ENCODE results near the gene RAD54L. TPM values are rescaled to one million over a fixed set of nuclear protein-coding genes. Genes with fewer than 3 reads are reported as not detected.

The RAD54L gene
- total RNA-seq, 4 donors from 2014 or later: 1.3 to 2.1 (median 1.5) TPM; not detected in 1

GRCh38 chr1:46204406-46204742, 43.2 kb upstream of the RAD54L start:
- Histone ChIP-seq H3K27me3 (no peaks in the 10 kb centered on the region), H3K9me3 (no peaks in the 10 kb centered on the region), H3K27ac (peak overlapping the region; percentile 44 to 99 (median 84)), H3K36me3 (peaks cover 0 to 8% (median 0%) of the 10 kb centered on the region in 3 donors), H3K4me3 (peak overlapping the region; percentile 60 to 100 (median 64)), H3K4me1 (peaks cover 0 to 47% (median 19%) of the 10 kb centered on the region in 4 donors)
- TF ChIP-seq CTCF (IDR thresholded peaks at IDR 0.05) (no peak), POLR2A (IDR thresholded peaks at IDR 0.05) (no peak), EP300 (IDR thresholded peaks at IDR 0.05) (no peak)
- WGBS, 2 donors: 8 to 18% methylated on average over 4 to 5 of the region's 5 CpGs
- DNase-seq (ENCODE audit: low spot score in 2 of 2): no peak

- no peak for DNase-seq (ENCODE audit: low spot score in 2 of 2)
- Histone ChIP-seq H3K27ac (peak overlapping the region; percentile 27 to 99 (median 84)), H3K36me3 (peaks cover 0 to 8% (median 0%) of the 10 kb centered on the region in 3 donors), H3K4me3 (peak overlapping the region in 2 of 4 donors; percentile 60 to 63), H3K9me3 (no peaks in the 10 kb centered on the region), H3K27me3 (no peaks in the 10 kb centered on the region), H3K4me1 (peaks cover 0 to 46% (median 19%) of the 10 kb centered on the region in 4 donors)
- 57 to 64% methylated on average over 3 of the region's 3 CpGs for WGBS, 2 donors
- TF ChIP-seq CTCF (IDR thresholded peaks at IDR 0.05): no peak
- TF ChIP-seq EP300 (IDR thresholded peaks at IDR 0.05): no peak
- TF ChIP-seq POLR2A (IDR thresholded peaks at IDR 0.05): no peak
These were observed 42.4 kb upstream of the RAD54L start for GRCh38 chr1:46205141-46205540.

- H3K4me1 ChIP-seq: peaks cover 0 to 46% (median 19%) of the 10 kb centered on the region in 4 donors
- TF ChIP-seq EP300 (IDR thresholded peaks at IDR 0.05) (peak in 1 of 2 donors; percentile 55), CTCF (IDR thresholded peaks at IDR 0.05) (no peak), POLR2A (IDR thresholded peaks at IDR 0.05) (no peak)
- H3K4me3 ChIP-seq: no peak overlapping the region
- DNase-seq (ENCODE audit: low spot score in 2 of 2): no peak
- no peaks in the 10 kb centered on the region for H3K9me3 ChIP-seq
- H3K27ac ChIP-seq: peak overlapping the region; percentile 27 to 99 (median 70)
- peaks cover 0 to 8% (median 0%) of the 10 kb centered on the region in 3 donors for H3K36me3 ChIP-seq
- WGBS, 2 donors: 14 to 16% methylated on average over 3 of the region's 3 CpGs
- H3K27me3 ChIP-seq: no peaks in the 10 kb centered on the region
These were observed 41.8 kb upstream of the RAD54L start for GRCh38 chr1:46205791-46206190.

- peaks cover 0 to 8% (median 0%) of the 10 kb centered on the region in 3 donors for H3K36me3 ChIP-seq
- H3K4me1 ChIP-seq: peaks cover 0 to 46% (median 19%) of the 10 kb centered on the region in 4 donors
- DNase-seq (ENCODE audit: low spot score in 2 of 2): no peak
- no peaks in the 10 kb centered on the region for H3K27me3 ChIP-seq
- H3K9me3 ChIP-seq: no peaks in the 10 kb centered on the region
- H3K27ac ChIP-seq: peak overlapping the region in 3 of 4 donors; percentile 52 to 99 (median 88)
- 68 to 84% methylated on average over 2 of the region's 2 CpGs for WGBS, 2 donors
- no peak overlapping the region for H3K4me3 ChIP-seq
- TF ChIP-seq CTCF (IDR thresholded peaks at IDR 0.05) (no peak), EP300 (IDR thresholded peaks at IDR 0.05) (no peak), POLR2A (IDR thresholded peaks at IDR 0.05) (no peak)
These were observed 41.2 kb upstream of the RAD54L start for GRCh38 chr1:46206399-46206798.

DNA sequence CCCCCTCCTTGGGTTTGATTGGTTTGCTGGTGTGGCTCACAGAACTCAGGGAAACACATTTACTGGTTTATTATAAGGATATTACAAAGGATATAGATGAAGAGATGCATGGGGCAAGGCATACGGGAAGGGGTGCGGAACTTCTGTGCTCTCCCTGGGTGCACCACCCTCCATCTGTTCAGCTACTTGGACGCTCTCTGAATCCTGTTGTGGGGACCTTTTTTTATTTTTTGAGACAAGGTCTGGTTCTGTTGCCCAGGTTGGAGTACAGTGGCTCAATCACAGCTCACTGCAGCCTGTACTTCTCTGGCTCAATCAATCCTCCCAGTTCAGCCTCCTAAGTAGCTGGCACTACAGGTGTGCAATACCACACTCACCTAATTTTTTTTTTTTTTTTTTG, 37.0 kb upstream of the RAD54L start:
- Histone ChIP-seq H3K4me3 (no peak overlapping the region), H3K27me3 (no peaks in the 10 kb centered on the region), H3K36me3 (peaks cover 0 to 8% (median 0%) of the 10 kb centered on the region in 3 donors), H3K4me1 (peaks cover 0 to 18% (median 6%) of the 10 kb centered on the region in 4 donors), H3K9me3 (no peaks in the 10 kb centered on the region), H3K27ac (no peak overlapping the region)
- WGBS, 2 donors: 87 to 91% methylated on average over 3 of the region's 3 CpGs
- TF ChIP-seq POLR2A (IDR thresholded peaks at IDR 0.05) (no peak), EP300 (IDR thresholded peaks at IDR 0.05) (no peak), CTCF (IDR thresholded peaks at IDR 0.05) (no peak)
- no peak for DNase-seq (ENCODE audit: low spot score in 2 of 2)
